GM23338 (cell line): ENCODE data around the gene LMO7. TPM values are rescaled to one million over a fixed set of nuclear protein-coding genes. Genes with fewer than 3 reads are reported as not detected.

ENCODE experiments used
- ATAC-seq: fragments of 200-7000 bp; cut with Tn5 transposase; 3 replicates; pipeline ENCODE4 v1.9.1; 2020
- DNase-seq: peaks from one replicate; pipeline ENCODE4 v3.0.0-alpha.2; 2015; ENCODE audit warnings: low spot score
- H2AFZ ChIP-seq: fragments of 200-600 bp; sonication (generic); 2 replicates; pipeline ENCODE4 v1.8.0; 2016; ENCODE audit warnings: antibody characterized with exemption, mild to moderate bottlenecking, moderate library complexity
- H3F3A ChIP-seq: fragments of 200-600 bp; sonication (generic); replicated peaks from 2 replicates; pipeline ENCODE4 v1.8.0; 2017; ENCODE audit warnings: antibody characterized with exemption, mixed run types, low read depth
- H3K27ac ChIP-seq: fragments of 200-600 bp; sonication (generic); 2 replicates; pipeline ENCODE4 v1.6.1; 2016; ENCODE audit warnings: low read depth
- H3K27me3 ChIP-seq: fragments of 200-600 bp; sonication (generic); 2 replicates; pipeline ENCODE4 v1.8.0; 2016; ENCODE audit warnings: mild to moderate bottlenecking, mixed run types, moderate library complexity; ENCODE audit not compliant: insufficient read depth
- H3K36me3 ChIP-seq: fragments of 200-600 bp; sonication (generic); 2 replicates; pipeline ENCODE4 v1.8.0; 2016; ENCODE audit warnings: mild to moderate bottlenecking; ENCODE audit not compliant: insufficient read depth
- H3K4me1 ChIP-seq: fragments of 200-600 bp; sonication (generic); 2 replicates; pipeline ENCODE4 v1.8.0; 2016; ENCODE audit warnings: mild to moderate bottlenecking, moderate library complexity; ENCODE audit not compliant: insufficient read depth
- H3K4me2 ChIP-seq: fragments of 200-600 bp; sonication (generic); 2 replicates; pipeline ENCODE4 v1.7.1; 2017; ENCODE audit warnings: mixed run types
- H3K4me3 ChIP-seq: fragments of 200-600 bp; sonication (generic); 2 replicates; pipeline ENCODE4 v1.6.1; 2016; ENCODE audit warnings: mixed run types
- H3K79me2 ChIP-seq: fragments of 200-600 bp; sonication (generic); replicated peaks from 2 replicates; pipeline ENCODE4 v1.8.0; 2017; ENCODE audit warnings: mild to moderate bottlenecking; ENCODE audit not compliant: insufficient read depth
- H3K9me2 ChIP-seq: fragments of 200-600 bp; sonication (generic); 2 replicates; pipeline ENCODE4 v1.8.0; 2017; ENCODE audit not compliant: insufficient read depth
- H4K20me1 ChIP-seq: fragments of 200-600 bp; sonication (generic); replicated peaks from 2 replicates; pipeline ENCODE4 v1.8.0; 2017; ENCODE audit warnings: mild to moderate bottlenecking; ENCODE audit not compliant: insufficient read depth
- H3K27ac Mint-ChIP-seq: 2 replicates; pipeline ENCODE4 v1.8.0; 2020; ENCODE audit warnings: inconsistent platforms, mild to moderate bottlenecking, moderate library complexity, mixed read lengths
- H3K27me3 Mint-ChIP-seq: 3 replicates; pipeline ENCODE4 v1.8.0; 2022; ENCODE audit warnings: low read depth, mild to moderate bottlenecking, moderate library complexity, mixed read lengths, inconsistent platforms; ENCODE audit not compliant: insufficient read depth, poor library complexity
- H3K36me3 Mint-ChIP-seq: 3 replicates; pipeline ENCODE4 v1.8.0; 2021; ENCODE audit warnings: low read depth, mild to moderate bottlenecking, inconsistent platforms, moderate library complexity, mixed read lengths
- H3K4me1 Mint-ChIP-seq: 3 replicates; pipeline ENCODE4 v1.8.0; 2020; ENCODE audit warnings: mild to moderate bottlenecking, inconsistent platforms, mixed read lengths
- H3K4me3 Mint-ChIP-seq: 3 replicates; pipeline ENCODE4 v1.8.0; 2021; ENCODE audit warnings: moderate library complexity, mild to moderate bottlenecking, inconsistent platforms, mixed read lengths
- H3K9me3 Mint-ChIP-seq: 3 replicates; pipeline ENCODE4 v1.8.0; 2020; ENCODE audit warnings: moderate library complexity, mild to moderate bottlenecking, inconsistent platforms, mixed read lengths
- CREB1 ChIP-seq: fragments of 250-450 bp; sonication (Bioruptor Pico); IDR thresholded peaks from 2 replicates; pipeline ENCODE4 v1.5.0; 2020; ENCODE audit warnings: low read depth, mild to moderate bottlenecking, moderate library complexity
- CTCF ChIP-seq, 2 experiments: fragments of 200-600 bp in 1 of 2; sonication (generic) in 1 of 2; conservative IDR thresholded peaks; 2 replicates each; pipeline versions ENCODE4 v1.5.1 to v1.6.1; 2016 to 2017; ENCODE audit warnings: antibody characterized with exemption in 2 of 2, low read depth in 2 of 2, mild to moderate bottlenecking in 2 of 2, moderate library complexity in 1 of 2
- ETS1 ChIP-seq: IDR thresholded peaks from 2 replicates; pipeline ENCODE4 v1.6.1; 2016; ENCODE audit warnings: antibody characterized with exemption
- EZH2 ChIP-seq: fragments of 200-600 bp; sonication (generic); IDR thresholded peaks from one replicate; pipeline ENCODE4 v1.8.0; 2017; ENCODE audit warnings: antibody characterized with exemption, mild to moderate bottlenecking, low read depth; ENCODE audit not compliant: unreplicated experiment
- EZH2phosphoT487 ChIP-seq: fragments of 200-600 bp; sonication (generic); IDR thresholded peaks from one replicate; pipeline ENCODE4 v1.8.1; 2018; ENCODE audit warnings: antibody characterized with exemption; ENCODE audit not compliant: unreplicated experiment
- JUNB ChIP-seq: IDR thresholded peaks from one replicate; pipeline ENCODE4 v1.6.1; 2016; ENCODE audit warnings: antibody characterized with exemption; ENCODE audit not compliant: unreplicated experiment
- NANOG ChIP-seq: IDR thresholded peaks from 2 replicates; pipeline ENCODE4 v1.6.1; 2016; ENCODE audit warnings: antibody characterized with exemption, borderline replicate concordance
- POLR2AphosphoS5 ChIP-seq: IDR thresholded peaks from 2 replicates; pipeline ENCODE4 v1.6.1; 2016; ENCODE audit warnings: antibody characterized with exemption, low read depth
- REST ChIP-seq: IDR thresholded peaks from one replicate; pipeline ENCODE4 v1.6.1; 2018; ENCODE audit warnings: antibody characterized with exemption; ENCODE audit not compliant: unreplicated experiment
- STAT1 ChIP-seq: IDR thresholded peaks from one replicate; pipeline ENCODE4 v1.6.1; 2016; ENCODE audit warnings: antibody characterized with exemption; ENCODE audit not compliant: unreplicated experiment
- ZNF114 ChIP-seq: fragments of 250-450 bp; sonication (Bioruptor Pico); IDR thresholded peaks from 2 replicates; pipeline ENCODE4 v1.5.0; 2020; ENCODE audit warnings: mild to moderate bottlenecking, moderate library complexity
- ZNF331 ChIP-seq: fragments of 250-450 bp; sonication (Bioruptor Pico); IDR thresholded peaks from 2 replicates; pipeline ENCODE4 v1.5.0; 2020; ENCODE audit warnings: low read depth, mild to moderate bottlenecking, moderate library complexity
- ZNF462 ChIP-seq: fragments of 250-450 bp; sonication (Bioruptor Pico); IDR thresholded peaks from 2 replicates; pipeline ENCODE4 v1.5.0; 2020; ENCODE audit warnings: mild to moderate bottlenecking, moderate library complexity
- polyA plus RNA-seq: library from polyadenylated mRNA; unstranded; fragments of >200 nt; fragmentation: Nextera tagmentation; extraction: Ambion mirVana; gene quantifications from 2 replicates; pipeline ENCODE4 v1.2.1, GENCODE V29; 2016
- total RNA-seq: library from RNA; depleted of rRNA; stranded (reverse); fragments of >200 nt; shearing (Covaris generic); gene quantifications from 2 replicates; pipeline ENCODE4 v1.2.3, GENCODE V29; 2014

The LMO7 gene
- total and polyA plus RNA-seq, 2 experiments from 2014 or later = 22.3 to 26.9 TPM

GRCh38 chr13:75797239-75797638, 161.1 kb downstream of the LMO7 start:
- Histone ChIP-seq H3K9me2 (no peaks in the 10 kb centered on the region), H3K4me1 (peaks cover 21% of the 10 kb centered on the region), H4K20me1 (no peaks in the 10 kb centered on the region), H3K79me2 (no peaks in the 10 kb centered on the region), H3K27ac (no peak overlapping the region), H3F3A (no peaks in the 10 kb centered on the region), H3K27me3 (no peaks in the 10 kb centered on the region), H3K4me2 (no peak overlapping the region), H3K36me3 (no peaks in the 10 kb centered on the region), H3K4me3 (no peak overlapping the region), H2AFZ (no peak overlapping the region)
- Mint-ChIP-seq H3K9me3 (no peaks in the 10 kb centered on the region), H3K27ac (peak overlapping the region; percentile 48; the same call in 1 of the 2 replicates), H3K4me1 (peaks cover 44% of the 10 kb centered on the region), H3K27me3 (peaks cover 2% of the 10 kb centered on the region), H3K4me3 (no peak overlapping the region), H3K36me3 (peaks cover 14% of the 10 kb centered on the region; the same call in 2 of the 3 replicates)
- TF ChIP-seq ZNF114 (CRISPR knock-in tag) (no peak), NANOG (no peak), CTCF (conservative IDR thresholded peaks at IDR 0.05; ENCODE audit: low read depth in 2 of 2) (no peak), EZH2 (no peak), EZH2phosphoT487 (no peak), ETS1 (no peak), POLR2AphosphoS5 (no peak), STAT1 (no peak), JUNB (no peak), ZNF331 (CRISPR knock-in tag) (no peak), ZNF462 (CRISPR knock-in tag) (no peak), CREB1 (no peak), REST (no peak)
- no peak for ATAC-seq
- no peak for DNase-seq
